Testis (tissue), 3 donors: Measurements from ENCODE around the gene SEC14L3. TPM values are rescaled to one million over a fixed set of nuclear protein-coding genes. Genes with fewer than 3 reads are reported as not detected.

Experiments used
- DNase-seq: peaks from one replicate; pipeline ENCODE4 v3.0.0-alpha.2; 2019
- H3K27ac ChIP-seq, 2 donors: fragments of 200-600 bp; sonication (generic); one replicate each; pipeline ENCODE4 v1.5.1; 2019
- H3K27me3 ChIP-seq: fragments of 200-600 bp; sonication (generic); one replicate; pipeline ENCODE4 v1.5.1; 2019
- H3K36me3 ChIP-seq: fragments of 200-600 bp; sonication (generic); one replicate; pipeline ENCODE4 v1.5.1; 2017; ENCODE audit warnings: low read depth; ENCODE audit errors: missing control alignments
- H3K4me1 ChIP-seq: fragments of 200-600 bp; sonication (generic); one replicate; pipeline ENCODE4 v1.5.1; 2019
- H3K4me3 ChIP-seq, 2 donors: fragments of 200-600 bp; sonication (generic); one replicate each; pipeline ENCODE4 v1.5.1; 2017 to 2019
- H3K9me3 ChIP-seq: fragments of 200-600 bp; sonication (generic); one replicate; pipeline ENCODE4 v1.5.1; 2017
- CTCF ChIP-seq, 3 experiments: fragments of 450-650 bp in 2 of 3; fragments of 200-600 bp in 1 of 3; sonication (generic) in 1 of 3; IDR thresholded peaks; one replicate each; pipeline ENCODE4 v1.5.1; 2016 to 2019; ENCODE audit warnings: antibody characterized with exemption in 3 of 3, mild to moderate bottlenecking in 2 of 3, moderate library complexity in 1 of 3
- POLR2A ChIP-seq: fragments of 450-650 bp; IDR thresholded peaks from one replicate; pipeline ENCODE4 v1.6.1; 2017; ENCODE audit warnings: antibody characterized with exemption, mild to moderate bottlenecking, moderate library complexity
- WGBS, 2 donors: methylation state at CpG; one replicate each; pipeline ENCODE4 v1.1.5; 2018; 5-methylcytosine and 5-hydroxymethylcytosine counted together
- intact Hi-C: fragments of 100-400 bp; cut with DNase I; formaldehyde crosslinking; loops from one replicate; pipeline ENCODE4 v1.15.1; 2023; ENCODE audit warnings: low total_unique reads
- polyA plus RNA-seq: library from polyadenylated mRNA; stranded (reverse); fragments of 350-450 nt; fragmentation: Illumina TruSeq; extraction: RNeasy Lipid Tissue Mini Kit (QIAGEN cat#74804); gene quantifications from one replicate; pipeline ENCODE4 v1.2.3, GENCODE V29; 2014; ENCODE audit warnings: low read depth, low replicate concordance; ENCODE audit not compliant: insufficient read depth
- total RNA-seq, 2 donors: library from RNA; depleted of rRNA; stranded (reverse); fragments of >200 nt; gene quantifications; one replicate each; pipeline ENCODE4 v1.2.3, GENCODE V29; 2016

Gene SEC14L3
- total and polyA plus RNA-seq, 3 donors from 2014 or later = 0.24 to 0.28 (median 0.25) TPM

- DNase-seq = no peak
- no peak for TF ChIP-seq POLR2A
- no peak for TF ChIP-seq CTCF (IDR thresholded peaks at IDR 0.05)
- Histone ChIP-seq H3K9me3 (no peaks in the 10 kb centered on the region), H3K4me3 (no peak overlapping the region), H3K36me3 (no peaks in the 10 kb centered on the region), H3K4me1 (no peaks in the 10 kb centered on the region), H3K27ac (no peak overlapping the region), H3K27me3 (no peaks in the 10 kb centered on the region)
- 89 to 100% methylated on average over 1 of the region's 1 CpG for WGBS, 2 donors
- intact Hi-C loops = no loop called here
Observed at GRCh38 chr22:30433773-30434172, 38.0 kb downstream of the SEC14L3 start.

GRCh38 chr22:30433227-30433626 is 38.6 kb downstream of the SEC14L3 start:
- H3K27ac ChIP-seq = no peak overlapping the region

GRCh38 chr22:30432520-30432919 is 39.3 kb downstream of the SEC14L3 start:
- H3K27ac ChIP-seq = no peak overlapping the region
- H3K4me3 ChIP-seq = no peak overlapping the region
- H3K27me3 ChIP-seq = no peaks in the 10 kb centered on the region
- H3K4me1 ChIP-seq = no peaks in the 10 kb centered on the region
- DNase-seq = no peak
- no peaks in the 10 kb centered on the region for H3K36me3 ChIP-seq
- 77 to 80% methylated on average over 2 of the region's 2 CpGs for WGBS, 2 donors
- intact Hi-C loops = no loop called here
- no peaks in the 10 kb centered on the region for H3K9me3 ChIP-seq
- TF ChIP-seq CTCF (IDR thresholded peaks at IDR 0.05) (no peak), POLR2A (no peak)

More at GRCh38 chr22:30433227-30433626, 38.6 kb downstream of the SEC14L3 start:
- intact Hi-C loops = no loop called here
- Histone ChIP-seq H3K4me1 (no peaks in the 10 kb centered on the region), H3K27me3 (no peaks in the 10 kb centered on the region), H3K4me3 (no peak overlapping the region), H3K36me3 (no peaks in the 10 kb centered on the region), H3K9me3 (no peaks in the 10 kb centered on the region)
- WGBS, 2 donors = 91 to 93% methylated on average over 3 of the region's 3 CpGs
- no peak for DNase-seq
- TF ChIP-seq POLR2A (no peak), CTCF (IDR thresholded peaks at IDR 0.05) (no peak)

GRCh38 chr22:30432096-30432495 is 39.7 kb downstream of the SEC14L3 start:
- no peak for DNase-seq
- Histone ChIP-seq H3K36me3 (no peaks in the 10 kb centered on the region), H3K27ac (no peak overlapping the region), H3K9me3 (no peaks in the 10 kb centered on the region), H3K27me3 (no peaks in the 10 kb centered on the region), H3K4me1 (no peaks in the 10 kb centered on the region), H3K4me3 (no peak overlapping the region)
- 88 to 90% methylated on average over 4 of the region's 4 CpGs for WGBS, 2 donors
- intact Hi-C loops = no loop called here
- TF ChIP-seq CTCF (IDR thresholded peaks at IDR 0.05) = no peak
- no peak for TF ChIP-seq POLR2A

GRCh38 chr22:30430933-30431332 is 40.9 kb downstream of the SEC14L3 start:
- H3K4me1 ChIP-seq = peaks cover 9% of the 10 kb centered on the region
- no peaks in the 10 kb centered on the region for H3K9me3 ChIP-seq
- no peaks in the 10 kb centered on the region for H3K36me3 ChIP-seq
- 72 to 88% methylated on average over 2 to 4 of the region's 4 CpGs for WGBS, 2 donors
- no peak for TF ChIP-seq POLR2A
- TF ChIP-seq CTCF (IDR thresholded peaks at IDR 0.05) = no peak
- intact Hi-C loops = no loop called here
- DNase-seq = no peak
- H3K27me3 ChIP-seq = no peaks in the 10 kb centered on the region
- no peak overlapping the region for H3K4me3 ChIP-seq
- H3K27ac ChIP-seq = no peak overlapping the region
